GM18907 (cell line): ENCODE measurements around the gene SDK2.

Experiments used
- ATAC-seq: cut with Tn5 transposase; IDR thresholded peaks from one replicate; pipeline ENCODE4 v1.9.1; 2021; ENCODE audit warnings: mild to moderate bottlenecking, moderate library complexity; ENCODE audit not compliant: unreplicated experiment

The SDK2 gene

DNA sequence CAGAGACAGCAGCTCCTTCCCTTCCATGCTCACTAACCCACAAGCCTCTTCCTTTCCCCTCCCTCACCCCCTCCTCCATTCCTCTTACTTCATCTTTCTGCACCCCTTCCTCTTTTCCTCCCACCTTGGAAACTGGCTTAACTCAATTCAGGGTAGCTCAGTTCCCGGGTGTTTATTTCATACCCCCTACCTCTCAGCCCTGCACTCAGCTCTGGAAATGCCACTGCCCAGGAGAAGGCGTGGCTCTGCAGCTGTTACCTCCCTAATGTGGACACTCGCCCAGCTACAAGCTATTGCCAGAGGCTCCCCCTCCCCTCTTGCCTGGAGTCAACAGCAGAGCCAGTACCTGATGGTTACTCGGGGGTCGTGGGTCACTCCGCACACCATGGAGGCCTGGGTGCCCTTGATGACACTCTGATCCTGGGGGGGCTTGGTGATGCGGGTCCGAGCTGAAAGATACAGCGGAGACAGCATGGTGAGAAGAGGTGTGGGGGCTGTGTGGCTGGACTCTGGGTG, 214.0 kb downstream of the SDK2 start:
- ATAC-seq, result no peak

DNA sequence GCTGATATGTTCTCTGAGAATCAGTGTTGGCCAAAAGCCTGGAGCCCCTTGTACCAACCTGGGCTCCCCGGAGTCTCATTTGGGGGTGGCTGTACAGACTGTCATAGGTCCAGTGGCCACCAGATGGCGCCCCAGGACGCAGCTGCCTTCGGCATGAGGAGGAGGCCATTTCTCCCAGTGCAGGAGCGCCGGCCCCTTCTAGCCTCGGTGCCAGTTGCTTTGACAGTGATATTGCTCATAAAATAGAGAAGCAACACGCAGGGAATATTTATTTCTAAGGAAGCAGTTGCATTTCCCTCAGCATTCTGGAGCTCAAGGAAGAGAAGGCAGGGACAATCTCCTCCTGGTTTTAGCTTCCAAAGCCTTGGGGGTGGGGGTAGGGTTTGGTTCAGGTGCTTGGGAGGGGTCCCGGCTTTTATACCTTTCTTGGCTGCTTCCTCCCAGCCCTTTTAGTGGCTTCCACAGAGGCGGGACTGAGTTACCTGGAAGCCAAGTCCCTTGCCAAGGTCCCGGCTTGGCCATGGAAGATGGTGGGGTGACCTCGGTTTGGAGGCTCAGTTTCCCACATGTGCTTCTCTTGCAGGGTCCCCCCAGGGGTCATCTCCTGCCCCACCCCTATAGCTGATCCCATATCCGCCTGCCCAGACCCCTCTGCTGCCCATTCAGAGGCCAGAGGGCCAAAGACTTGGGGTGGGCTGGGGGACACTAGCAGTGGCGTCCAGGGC, 214.6 kb downstream of the SDK2 start:
- ATAC-seq, result peak; percentile 78

DNA sequence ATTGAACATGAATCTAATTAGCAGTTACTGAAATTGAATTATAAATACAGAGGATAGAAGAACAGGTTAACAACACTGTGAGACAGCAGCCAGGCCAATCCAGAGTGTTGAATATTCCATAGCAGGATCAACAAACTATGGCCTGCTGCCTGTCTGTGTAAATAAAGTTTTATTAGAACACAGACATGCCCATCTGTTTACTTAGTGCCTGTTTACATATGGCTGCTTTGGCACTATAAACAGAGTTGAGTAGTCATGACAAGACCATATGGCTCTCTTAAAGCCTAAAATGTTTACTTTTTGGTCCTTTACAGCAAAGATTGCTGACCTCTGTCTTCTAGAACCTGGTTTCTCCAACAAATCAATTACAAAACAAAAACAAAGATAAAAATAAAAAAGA, 217.0 kb downstream of the SDK2 start:
- ATAC-seq, result no peak

DNA sequence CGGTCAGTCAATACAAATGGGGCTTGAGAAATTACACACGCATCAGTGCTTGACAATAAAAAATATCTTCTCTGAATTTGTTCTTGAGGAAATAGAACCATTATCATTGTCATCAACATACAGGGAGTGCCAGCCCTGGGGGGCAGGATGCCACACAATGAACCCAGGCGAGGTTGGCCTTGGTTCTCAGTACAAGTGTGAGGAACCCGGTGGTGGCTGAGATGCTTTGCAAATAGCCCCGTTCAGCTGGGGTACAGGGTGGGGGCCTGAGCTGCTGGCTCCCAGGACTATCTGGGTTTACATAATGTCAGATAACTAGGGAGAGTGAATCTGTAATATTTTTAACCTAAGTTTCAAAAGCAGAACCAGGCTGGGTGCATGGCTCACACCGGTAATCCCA, 219.7 kb downstream of the SDK2 start:
- no peak for ATAC-seq

DNA sequence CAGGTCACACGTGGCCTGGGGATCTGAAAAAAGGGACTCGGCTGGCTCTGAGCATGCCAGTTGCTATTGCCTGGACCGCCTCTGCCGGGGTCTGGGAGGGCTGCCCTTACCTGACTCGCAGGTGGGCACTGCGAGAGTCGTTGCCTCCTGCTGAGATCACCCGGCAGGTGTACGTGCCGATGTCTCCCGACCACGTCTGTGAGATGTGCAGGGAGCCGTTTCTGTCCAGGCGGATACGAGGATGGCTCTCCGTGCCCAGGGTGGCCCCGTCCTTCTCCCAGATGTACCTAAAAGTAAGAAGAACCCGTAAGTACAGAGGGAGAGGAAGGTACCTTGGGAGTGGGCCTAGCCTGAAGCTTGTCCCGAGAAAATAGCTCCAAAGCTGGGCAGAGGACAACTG, 220.4 kb downstream of the SDK2 start:
- ATAC-seq, result no peak

DNA sequence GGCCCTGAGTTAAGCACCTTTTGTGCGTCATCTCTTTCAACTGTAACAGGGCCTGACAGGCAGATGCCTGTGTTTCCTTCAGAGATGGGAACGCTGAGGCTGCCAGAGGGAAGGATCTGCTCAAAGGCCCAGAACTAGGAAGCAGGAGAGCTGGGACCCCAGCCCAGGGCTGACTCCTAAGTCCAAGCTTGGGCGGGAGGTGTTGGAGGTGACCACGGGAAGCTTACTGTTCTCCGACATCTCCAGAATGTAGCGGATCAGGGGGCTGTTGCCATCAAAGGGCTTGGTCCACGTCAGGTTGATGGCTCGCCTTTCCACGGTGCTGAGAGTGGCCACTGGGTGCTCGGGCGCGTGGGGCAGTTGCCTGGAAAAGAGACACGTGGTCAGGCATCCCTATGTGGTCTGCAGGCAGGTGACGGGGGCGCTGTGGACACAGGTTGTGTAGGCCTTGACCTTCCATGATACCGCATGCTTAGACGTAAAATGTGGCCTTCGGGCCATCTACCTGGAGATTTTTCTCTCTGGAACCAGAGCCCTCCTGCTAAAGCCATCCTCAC, 221.0 kb downstream of the SDK2 start:
- ATAC-seq, result no peak

DNA sequence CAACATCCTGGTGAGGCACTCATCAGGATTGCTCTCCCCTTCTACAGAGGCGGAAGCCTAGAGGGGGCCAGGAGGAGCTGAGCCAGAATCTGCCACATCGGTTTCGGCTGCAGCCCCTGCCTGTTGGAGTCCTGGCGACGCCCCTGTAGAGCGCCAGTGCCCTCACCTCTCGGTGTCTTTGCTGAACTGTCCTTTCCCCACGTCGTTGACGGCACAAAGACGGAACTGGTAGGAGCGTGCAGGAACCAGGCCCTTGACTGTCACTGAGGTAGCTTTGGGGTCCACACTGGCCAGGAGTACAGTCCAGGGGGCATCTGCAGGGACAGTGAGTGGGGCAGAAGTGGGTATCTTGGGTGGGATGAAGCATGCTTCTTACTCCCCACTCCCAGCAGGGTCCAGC, 222.1 kb downstream of the SDK2 start:
- no peak for ATAC-seq

DNA sequence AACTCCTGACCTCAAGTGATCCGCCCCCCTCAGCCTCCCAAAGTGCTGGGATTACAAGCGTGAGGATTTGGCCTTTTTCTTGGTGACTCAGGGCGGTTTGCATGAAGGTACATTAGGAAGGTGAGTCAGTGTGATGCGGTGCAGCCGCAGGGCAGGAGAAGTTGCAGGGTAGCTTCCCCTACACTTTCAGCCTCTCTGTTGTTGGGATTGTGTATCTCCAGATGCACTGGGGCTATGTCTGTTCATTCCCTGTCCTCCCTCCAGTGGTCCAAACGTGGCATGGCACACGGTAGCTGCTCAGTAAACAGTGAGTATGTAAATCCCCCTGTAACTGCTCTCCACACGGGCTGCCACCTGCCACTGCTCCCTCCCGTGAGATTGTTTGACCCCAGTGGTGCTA, 223.3 kb downstream of the SDK2 start:
- ATAC-seq, result no peak

DNA sequence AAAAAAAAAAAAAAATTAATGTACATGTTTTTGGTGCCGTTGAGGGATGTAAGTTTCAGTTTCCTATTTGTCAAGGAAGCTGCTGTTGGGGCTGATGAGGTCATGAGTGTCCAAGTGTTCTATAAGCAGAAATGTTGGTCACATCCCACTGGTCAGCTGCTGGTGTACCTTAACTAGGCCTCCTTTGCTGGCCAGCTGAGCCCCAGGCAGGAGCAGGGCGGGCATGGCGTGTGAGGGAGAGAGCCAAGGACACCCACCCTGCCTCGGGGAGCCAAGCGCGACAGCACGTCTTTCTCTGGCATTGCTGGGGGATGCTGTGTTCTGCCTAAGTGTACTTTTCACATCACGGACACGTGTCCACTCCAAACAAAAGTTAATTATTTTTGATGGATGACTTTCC, 224.4 kb downstream of the SDK2 start:
- ATAC-seq, result no peak

DNA sequence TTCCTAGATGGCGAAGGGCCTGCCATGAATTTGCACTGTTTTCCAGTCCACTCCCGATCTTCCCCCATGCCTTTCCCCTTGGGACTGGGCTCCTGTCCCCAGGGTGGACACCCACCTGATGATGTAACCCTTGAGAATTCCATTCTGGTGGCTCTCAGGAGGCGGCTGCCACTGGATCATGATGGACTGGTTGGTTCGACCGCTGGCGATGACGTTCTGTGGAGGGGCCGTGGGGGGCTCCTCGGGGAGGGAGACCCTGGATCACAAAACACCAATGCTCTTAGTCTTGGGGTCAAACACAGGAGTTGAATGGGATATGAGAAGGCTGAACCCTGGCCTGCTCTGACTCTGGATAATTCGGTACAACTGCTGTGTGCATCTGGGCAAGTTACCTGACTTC, 225.2 kb downstream of the SDK2 start:
- no peak for ATAC-seq

DNA sequence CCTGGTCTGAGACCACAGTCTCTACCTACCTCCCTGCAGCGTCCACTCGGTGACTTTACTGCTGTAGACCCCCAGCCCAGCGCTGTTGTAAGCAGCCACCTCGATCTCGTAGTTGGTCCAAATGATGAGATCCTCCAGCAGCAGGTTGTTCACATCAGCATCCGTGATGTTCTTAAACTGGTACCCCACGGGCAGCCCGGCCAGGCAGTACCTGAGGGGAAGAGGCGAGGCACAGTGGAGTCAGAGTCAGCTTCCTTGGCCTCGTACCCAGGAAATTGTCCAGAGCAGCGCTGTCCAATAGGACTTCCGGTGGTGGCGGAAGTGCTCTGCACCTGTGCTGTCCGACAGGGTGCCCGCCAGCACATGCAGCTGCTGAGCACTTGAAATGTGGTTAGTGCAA, 228.5 kb downstream of the SDK2 start:
- ATAC-seq, result no peak

DNA sequence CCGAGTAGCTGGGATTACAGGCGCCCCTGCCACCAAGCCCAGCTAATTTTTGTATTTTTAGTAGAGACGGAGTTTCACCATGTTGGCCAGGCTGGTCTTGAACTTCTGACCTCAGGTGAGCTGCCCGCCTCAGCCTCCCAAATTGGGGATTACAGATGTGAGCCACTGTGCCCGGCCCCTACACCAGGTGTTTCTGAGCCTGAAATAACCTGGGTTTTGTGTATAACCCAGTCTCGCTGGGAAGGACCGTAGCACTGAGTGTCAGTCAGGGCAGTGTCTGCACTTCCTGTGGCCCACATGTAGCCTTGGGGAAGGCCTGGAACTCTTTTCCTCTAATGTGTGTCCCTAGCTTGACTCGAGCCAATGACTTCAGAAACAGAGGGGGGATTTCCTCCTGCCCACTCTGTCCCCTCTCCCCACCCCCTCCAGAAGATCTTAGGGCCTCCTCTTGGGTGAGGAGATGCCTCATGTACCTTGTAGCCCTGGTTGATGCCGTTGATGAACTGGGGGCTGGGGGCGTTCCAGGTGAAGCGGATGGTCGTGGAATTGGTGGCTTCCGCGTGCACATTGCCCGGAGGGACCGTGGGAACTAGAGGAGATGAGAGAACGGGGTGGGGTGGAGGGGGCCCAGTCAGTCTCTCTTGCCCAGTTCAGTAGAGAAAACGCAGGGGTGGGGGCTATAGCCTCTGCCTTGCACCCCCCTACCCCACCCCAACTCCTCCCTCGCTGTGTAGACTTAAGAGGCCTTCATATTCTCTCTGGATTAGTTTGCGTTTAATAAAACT, 229.9 kb downstream of the SDK2 start:
- no peak for ATAC-seq

DNA sequence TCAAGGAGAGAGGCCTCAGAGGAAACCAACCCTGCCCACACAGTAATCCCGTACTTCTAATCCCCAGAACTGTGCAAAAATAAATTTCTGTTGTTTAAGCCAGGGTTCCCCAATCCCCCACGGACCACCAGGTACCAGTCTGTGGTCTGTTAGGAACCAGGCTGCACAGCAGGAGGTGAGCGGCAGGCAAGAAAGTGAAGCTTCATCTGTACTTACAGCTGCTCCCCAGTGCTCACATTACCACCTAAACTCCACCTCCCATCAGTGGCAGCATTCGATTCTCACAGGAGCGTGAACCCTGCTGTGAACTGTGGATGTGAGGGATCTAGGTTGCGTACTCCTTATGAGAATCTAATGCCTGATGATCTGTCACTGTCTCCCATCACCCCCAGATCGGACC, 231.3 kb downstream of the SDK2 start:
- ATAC-seq, result no peak

DNA sequence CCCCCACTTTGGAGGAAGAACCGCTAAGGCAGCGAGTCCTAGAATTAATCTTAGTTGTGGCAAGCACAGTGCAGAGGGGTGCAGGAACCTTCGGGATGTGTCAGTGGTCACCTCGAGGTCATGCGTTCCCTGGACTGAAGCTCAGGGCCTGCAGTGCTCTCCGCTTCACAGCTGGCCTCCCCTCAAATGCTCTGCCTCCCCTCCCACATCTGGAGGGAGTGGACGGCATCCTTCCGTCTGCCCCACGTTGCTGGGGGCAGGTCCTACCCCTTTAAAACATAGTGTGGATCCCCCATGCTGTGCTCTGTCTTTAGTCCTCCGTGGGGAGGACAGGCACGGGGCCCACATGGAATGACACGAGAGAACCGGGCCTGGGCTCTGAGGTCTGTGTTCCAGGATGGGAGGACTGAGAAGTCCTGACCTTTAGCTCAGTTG, 232.9 kb downstream of the SDK2 start:
- ATAC-seq, result no peak

DNA sequence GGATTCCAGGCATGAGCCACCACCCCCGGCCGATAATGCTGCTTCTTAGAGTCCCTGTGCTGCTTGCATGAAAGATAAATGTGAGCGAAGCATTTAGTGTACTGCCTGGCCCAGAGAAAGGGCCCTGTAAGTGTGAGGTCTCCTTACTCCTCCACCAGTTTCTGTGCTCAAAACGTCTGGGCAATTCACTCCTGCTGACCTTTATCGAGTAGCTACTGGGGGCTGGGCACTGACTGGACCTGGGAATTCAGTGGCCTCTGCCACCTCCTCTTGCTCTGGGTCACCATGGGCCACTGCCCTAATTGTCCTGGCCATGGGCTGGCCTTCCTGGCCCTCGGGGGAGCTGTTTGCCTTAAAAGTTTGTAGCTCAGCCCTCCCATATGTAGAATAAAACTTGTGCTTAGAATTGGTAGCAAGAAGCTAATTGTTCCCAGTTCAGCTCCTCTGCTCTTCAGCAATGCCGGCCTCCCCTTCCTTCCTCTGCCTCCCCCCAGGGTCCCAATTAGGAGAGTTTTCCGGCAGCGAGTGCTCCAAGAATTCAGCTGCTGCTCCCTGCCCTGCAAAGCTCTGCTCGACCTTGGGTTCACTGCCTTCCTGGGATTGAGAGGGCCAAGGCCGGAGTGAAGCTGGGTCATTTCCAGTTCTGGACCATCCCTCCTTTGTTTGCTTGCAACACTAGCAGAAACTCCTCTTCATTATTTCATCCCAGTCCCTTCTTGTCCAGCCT, 233.5 kb downstream of the SDK2 start:
- no peak for ATAC-seq

DNA sequence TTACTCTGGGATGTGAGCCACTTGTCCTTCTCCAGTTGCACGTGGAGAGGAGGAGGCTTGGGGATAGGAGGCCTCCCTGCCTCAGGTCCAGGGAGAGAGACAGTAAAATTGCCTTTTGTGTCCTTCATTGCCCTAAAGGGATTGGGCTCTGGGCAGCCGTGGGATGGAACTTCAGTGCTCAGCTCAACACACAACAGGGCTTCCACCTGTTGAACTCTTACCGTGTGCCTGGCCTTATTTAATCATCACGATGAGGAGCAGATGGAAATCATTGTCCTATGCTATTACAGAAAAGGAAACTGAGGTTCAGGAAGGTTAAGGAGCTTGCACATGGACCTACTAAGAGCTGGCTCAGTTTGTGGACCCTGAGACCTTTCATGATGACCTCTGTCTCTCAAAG, 240.0 kb downstream of the SDK2 start:
- ATAC-seq, result no peak

DNA sequence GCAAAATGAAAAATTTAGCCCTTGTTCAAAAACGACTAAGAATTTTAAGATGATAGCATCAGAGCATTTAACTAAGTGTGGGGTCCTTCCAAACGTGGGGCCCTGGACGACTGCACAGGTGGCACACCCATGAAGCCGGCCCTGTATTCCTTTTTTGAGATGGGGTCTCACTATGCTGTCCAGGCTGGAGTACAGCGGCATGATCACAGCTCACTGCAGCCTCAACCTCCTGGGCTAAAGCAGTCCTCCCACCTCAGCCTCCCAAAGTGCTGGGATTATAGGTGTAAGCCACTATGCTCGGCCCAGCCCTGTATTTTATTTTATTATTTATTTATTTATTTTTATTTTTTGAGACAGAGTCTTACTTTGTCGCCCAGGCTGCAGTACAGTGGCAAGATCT, 241.8 kb downstream of the SDK2 start:
- no peak for ATAC-seq

DNA sequence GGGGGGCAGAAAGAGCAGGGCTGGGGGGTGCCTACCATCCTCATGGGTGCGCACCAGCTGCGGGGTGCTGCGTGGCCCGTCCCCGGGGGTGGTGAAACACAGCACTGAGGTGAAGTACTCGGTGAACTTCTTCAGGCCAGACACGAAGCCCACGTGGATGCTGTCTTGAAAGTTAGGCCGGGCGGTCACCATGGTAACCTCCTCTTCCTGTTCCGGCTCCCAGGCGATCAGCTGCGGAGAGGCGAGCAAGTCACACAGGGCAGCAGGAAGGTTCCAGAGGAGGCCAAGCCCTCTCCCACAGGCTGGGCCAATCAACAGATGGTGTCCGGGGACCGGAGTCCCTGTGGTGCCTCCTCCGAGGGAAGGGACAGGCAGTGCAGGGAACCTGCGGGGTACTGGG, 242.3 kb downstream of the SDK2 start:
- no peak for ATAC-seq

DNA sequence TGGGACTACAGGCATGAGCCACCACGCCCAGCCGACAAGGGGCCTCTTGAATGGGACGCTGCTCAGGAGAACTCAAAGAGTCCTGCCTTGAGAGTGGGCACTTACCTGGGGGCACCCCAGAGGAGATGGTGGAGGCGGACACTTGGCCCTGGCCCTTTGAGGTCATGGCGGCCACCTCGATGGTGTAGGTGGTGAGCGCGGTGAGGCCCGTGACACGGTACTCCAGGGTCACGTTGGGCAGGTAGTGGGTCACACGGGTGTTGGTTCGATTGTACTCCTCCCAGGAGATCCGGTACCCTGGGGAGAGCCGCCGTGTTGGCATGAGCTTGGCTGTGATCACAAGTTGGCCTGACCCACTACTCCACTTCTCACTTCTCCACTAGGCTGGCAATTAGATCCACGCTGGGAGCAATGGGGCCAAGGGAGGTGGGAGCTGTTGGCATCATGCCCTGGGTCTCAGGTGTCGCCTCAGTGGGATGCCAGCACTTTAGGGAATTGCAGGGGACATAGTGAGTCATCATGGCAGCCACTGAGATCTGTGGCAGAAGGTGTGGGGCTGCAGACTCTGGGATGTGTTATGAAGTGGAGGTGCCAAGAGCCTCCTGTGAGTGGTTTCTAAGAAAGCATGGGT, 243.2 kb downstream of the SDK2 start:
- ATAC-seq, result no peak

DNA sequence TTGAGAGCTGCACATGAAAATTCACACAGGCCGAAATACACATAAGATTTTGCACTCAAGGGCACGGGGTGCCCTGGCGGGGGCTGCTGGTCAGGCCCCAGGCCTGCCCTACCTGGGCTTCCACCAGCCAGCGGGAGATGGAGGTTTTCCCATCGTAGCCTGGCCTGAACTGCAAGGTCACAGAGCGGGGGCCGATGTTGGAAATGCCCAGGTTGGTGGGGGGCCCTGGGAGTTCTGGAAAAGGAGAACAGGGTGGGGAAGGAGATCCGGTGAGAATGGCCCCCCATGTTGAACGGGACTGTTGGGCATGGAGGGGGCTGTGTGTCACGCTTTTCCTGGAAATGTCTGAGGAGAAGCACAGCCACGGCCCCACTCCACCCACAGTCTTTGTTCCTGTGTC, 245.2 kb downstream of the SDK2 start:
- ATAC-seq, result no peak
